Heart right ventricle (tissue), 16 donors: ENCODE measurements around the gene CYBC1. TPM values are rescaled to one million over a fixed set of nuclear protein-coding genes. Genes with fewer than 3 reads are reported as not detected.

ENCODE experiments used
- ATAC-seq, 8 donors: fragments of 200-7000 bp; cut with Tn5 transposase; one replicate each; pipeline ENCODE4 v1.9.1; 2020; ENCODE audit warnings: mild to moderate bottlenecking in 8 of 8, moderate library complexity in 8 of 8, moderate number of reproducible peaks in 1 of 8
- DNase-seq, 2 donors: peaks; one replicate each; pipeline ENCODE4 v3.0.0-alpha.2; 2020
- H3K27ac ChIP-seq, 10 donors: fragments of 200-600 bp; sonication (generic) in 2 of 10; one replicate each; pipeline versions ENCODE4 v1.5.0 to v1.8.0; 2020 to 2022; ENCODE audit warnings: mild to moderate bottlenecking in 3 of 10
- H3K27me3 ChIP-seq, 7 donors: fragments of 200-600 bp; one replicate each; pipeline ENCODE4 v1.8.0; 2021 to 2022; ENCODE audit warnings: mild to moderate bottlenecking in 2 of 7
- H3K36me3 ChIP-seq, 9 donors: fragments of 200-600 bp; sonication (generic) in 1 of 9; one replicate each; pipeline versions ENCODE4 v1.5.0 to v1.8.0; 2020 to 2022; ENCODE audit warnings: mild to moderate bottlenecking in 2 of 9
- H3K4me1 ChIP-seq, 9 donors: fragments of 200-600 bp; sonication (generic) in 1 of 9; one replicate each; pipeline versions ENCODE4 v1.5.0 to v1.8.0; 2020 to 2022; ENCODE audit warnings: mild to moderate bottlenecking in 4 of 9
- H3K4me3 ChIP-seq, 10 donors: fragments of 200-600 bp; sonication (generic) in 2 of 10; one replicate each; pipeline versions ENCODE4 v1.5.0 to v1.8.0; 2020 to 2022; ENCODE audit warnings: mild to moderate bottlenecking in 7 of 10, moderate library complexity in 2 of 10
- H3K9me3 ChIP-seq, 11 donors: fragments of 200-600 bp in 10 of 11; sonication (generic) in 2 of 11; one replicate each; pipeline versions ENCODE4 v1.5.0 to v1.8.0; 2013 to 2022; ENCODE audit warnings: mild to moderate bottlenecking in 2 of 11, control low read depth in 1 of 11, moderate library complexity in 1 of 11
- CTCF ChIP-seq, 9 donors: fragments of 200-600 bp; sonication (generic) in 2 of 9; IDR thresholded peaks; one replicate each; pipeline versions ENCODE4 v1.5.0 to v1.8.0; 2021 to 2022; ENCODE audit warnings: antibody characterized with exemption in 9 of 9, mild to moderate bottlenecking in 5 of 9, moderate library complexity in 1 of 9
- WGBS, 2 donors: extraction: QIAGEN DNeasy Blood & Tissue Kit; methylation state at CpG; one replicate each; pipeline ENCODE4 v1.1.7; 2013; ENCODE audit warnings: inconsistent platforms in 1 of 2; 5-methylcytosine and 5-hydroxymethylcytosine counted together
- intact Hi-C, 10 donors: fragments of 100-400 bp; cut with DNase I; formaldehyde crosslinking; loops; one replicate each; pipeline versions ENCODE4 v1.11.1 to v1.14.2; 2022
- polyA plus RNA-seq, 2 donors: library from polyadenylated mRNA; stranded (reverse); fragments of 200-250 nt; gene quantifications; one replicate each; pipeline ENCODE4 v1.2.3, GENCODE V29; 2013
- total RNA-seq, 10 donors: library from RNA; stranded (reverse); fragmentation: NEBNext Ultra II Directional in 3 of 10; extraction: Animal tissue kit (Norgen Biotek cat#: 25700) in 3 of 10; gene quantifications; one replicate each; pipeline versions ENCODE4 v1.2.1 to v1.2.4, GENCODE V29; 2021 to 2023
- donor health status: Arrhythmogenic right ventricular cardiomyopathy.
- donor health status: ischemic (EF 13 %, LVEDD 7.1; RV severe dilation, severe dysfunction).
- donor health status: healthy with polysubstance abuse.
- donor health status: DM: no; HTN: yes; CAD: no.
- donor health status: DM: no; HTN: no; CAD: no.
- donor health status: ischemic (EF 25% LVEDD 6.9; RV normal size, moderate dysfunction).
- donor health status: ischemic (EF 25% LVEDD 5.7; RV mildly dilated, moderate dysfunction).
- donor health status: healthy.
- donor health status: DM: yes; HTN: yes; CAD: no.
- donor health status: Ischemic cardiomyopathy.
- donor health status: ischemic (EF 35%, LVEDD 5.7; RV mildly dilated, moderate dysfunction).
- donor health status: nonischemic (EF 11% LVEDD 7.7; RV severe dilation, severe dysfunction).
- donor health status: DM: yes; HTN: yes; CAD: no.
- donor health status: PGD.
- donor health status: ischemic (EF 29% LVEDD 5.4; RV normal size, mild dysfunction).
- donor health status: nonischemic (EF 23%, LVEDD 6.1; RV moderate dilation, normal function).

CYBC1 gene
- total and polyA plus RNA-seq, 12 donors: 13.4 to 56.6 (median 21.0) TPM

DNA sequence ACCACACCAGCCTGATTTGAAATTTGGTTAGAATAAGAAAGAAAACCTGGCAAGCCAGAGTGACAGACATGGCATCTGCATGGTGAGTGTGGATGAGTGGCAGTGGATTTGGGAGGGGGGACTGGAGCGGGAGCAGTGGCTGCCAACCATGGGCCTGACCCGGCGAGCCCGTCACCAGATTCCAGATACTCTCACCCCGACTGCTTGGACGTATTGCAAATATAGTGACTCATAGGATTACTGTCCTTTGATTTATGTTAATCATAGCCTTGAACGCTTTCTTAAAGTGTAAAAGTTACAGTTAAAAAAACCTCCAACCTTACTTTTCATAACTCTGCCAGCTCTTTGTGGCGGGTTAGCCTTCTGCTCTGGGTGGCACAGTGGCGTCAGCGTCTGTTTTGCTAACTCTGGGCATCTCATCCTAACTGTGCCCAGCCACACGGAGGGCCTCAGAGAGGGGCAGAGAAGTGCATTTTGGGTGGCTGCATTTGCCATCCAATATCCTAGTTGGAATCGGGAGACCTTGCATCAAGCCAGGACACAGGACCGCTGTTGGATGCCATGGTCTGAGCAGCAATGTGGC lies 42.2 kb upstream of the CYBC1 start:
- DNase-seq (no peak), ATAC-seq (no peak)
- Histone ChIP-seq H3K4me3 (no peak overlapping the region), H3K9me3 (no peaks in the 10 kb centered on the region), H3K27ac (no peak overlapping the region), H3K27me3 (no peaks in the 10 kb centered on the region), H3K36me3 (peaks cover 0 to 18% (median 3%) of the 10 kb centered on the region in 9 donors), H3K4me1 (peaks cover 10 to 42% (median 16%) of the 10 kb centered on the region in 9 donors)
- TF ChIP-seq CTCF (IDR thresholded peaks at IDR 0.05): no peak
- 88 to 94% methylated on average over 13 of the region's 13 CpGs for WGBS, 2 donors
- intact Hi-C loops: loop anchor here in 4 of 10 donors (5.0 to 10.0 kb wide), 4 partner anchors 52 to 138 kb away; partner anchors contain the start of gene TEX19 (in 1 of the 4)

DNA sequence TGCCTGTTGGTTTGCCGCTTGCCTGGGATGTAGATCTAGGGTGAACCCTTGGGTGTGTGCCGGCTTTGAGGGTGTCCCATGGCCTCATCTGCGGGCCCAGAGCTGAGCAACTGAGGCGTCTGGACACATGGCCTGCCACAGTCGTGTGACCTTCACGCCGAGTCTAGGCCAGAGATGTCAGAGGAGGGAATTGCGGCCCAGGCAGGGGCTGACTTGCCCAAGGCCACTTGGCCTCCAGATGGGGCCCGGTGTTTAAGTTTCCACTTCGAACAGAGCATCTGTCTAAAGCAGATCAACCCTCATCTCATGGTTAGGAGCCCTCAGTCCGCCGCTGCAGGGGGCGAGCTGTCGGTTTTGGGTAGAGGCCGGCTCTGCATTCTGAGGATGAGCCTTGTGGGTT lies 41.0 kb upstream of the CYBC1 start:
- intact Hi-C loops: loop anchor here in 4 of 10 donors (5.0 to 10.0 kb wide), 4 partner anchors 53 to 137 kb away; partner anchors contain the start of gene TEX19 (in 1 of the 4)
- no peaks in the 10 kb centered on the region for H3K9me3 ChIP-seq
- ATAC-seq (no peak), DNase-seq (no peak)
- no peak overlapping the region for H3K27ac ChIP-seq
- H3K4me3 ChIP-seq: no peak overlapping the region
- peaks cover 0 to 30% (median 13%) of the 10 kb centered on the region in 9 donors for H3K36me3 ChIP-seq
- no peak for TF ChIP-seq CTCF (IDR thresholded peaks at IDR 0.05)
- peaks cover 6 to 36% (median 13%) of the 10 kb centered on the region in 9 donors for H3K4me1 ChIP-seq
- H3K27me3 ChIP-seq: no peaks in the 10 kb centered on the region
- 92 to 94% methylated on average over 15 of the region's 15 CpGs for WGBS, 2 donors

GRCh38 chr17:82491196-82491530 lies 40.6 kb upstream of the CYBC1 start:
- Histone ChIP-seq H3K27ac (no peak overlapping the region), H3K9me3 (no peaks in the 10 kb centered on the region), H3K27me3 (no peaks in the 10 kb centered on the region), H3K4me1 (peaks cover 4 to 33% (median 10%) of the 10 kb centered on the region in 9 donors), H3K4me3 (no peak overlapping the region), H3K36me3 (peaks cover 0 to 34% (median 16%) of the 10 kb centered on the region in 9 donors)
- DNase-seq: no peak
- ATAC-seq: no peak
- TF ChIP-seq CTCF (IDR thresholded peaks at IDR 0.05): no peak
- WGBS, 2 donors: 92 to 94% methylated on average over 10 of the region's 10 CpGs
- intact Hi-C loops: loop anchor here in 4 of 10 donors (5.0 to 10.0 kb wide), 4 partner anchors 54 to 136 kb away; partner anchors contain the start of gene TEX19 (in 1 of the 4)

DNA sequence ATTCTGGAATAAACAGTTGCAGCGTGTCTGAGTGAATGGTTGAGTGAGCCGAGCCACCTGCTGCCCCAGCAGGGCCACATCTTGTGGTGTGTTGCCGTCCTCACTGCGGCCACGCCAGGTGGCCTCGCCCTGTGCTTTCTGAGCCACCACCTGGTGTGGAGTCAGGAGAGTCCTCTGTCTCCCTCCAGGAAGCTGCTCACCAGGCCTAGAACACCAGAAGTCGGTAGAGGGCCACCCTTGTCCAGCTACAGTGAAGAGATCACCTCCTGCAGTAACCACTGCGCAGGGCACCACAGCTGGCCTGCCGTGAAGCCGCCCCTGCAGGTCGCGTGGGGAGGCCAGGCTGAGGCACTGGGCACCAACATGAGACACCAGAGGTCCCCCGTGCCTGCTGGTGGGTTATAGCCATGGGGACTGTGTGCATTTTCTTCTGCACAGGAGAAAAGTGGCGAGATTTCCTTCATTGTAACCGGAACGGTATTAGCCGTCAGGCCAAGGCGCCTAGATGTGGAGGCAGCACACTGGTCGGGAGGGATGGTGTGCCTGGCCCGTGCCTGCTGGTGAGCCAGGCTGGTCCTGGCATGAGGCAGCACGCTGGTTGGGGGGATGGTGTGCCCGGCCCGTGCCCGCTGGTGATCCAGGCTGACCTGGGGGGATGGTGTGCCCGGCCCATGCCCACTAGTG lies 40.1 kb upstream of the CYBC1 start:
- DNase-seq: no peak
- H3K4me1 ChIP-seq: peaks cover 4 to 29% (median 10%) of the 10 kb centered on the region in 9 donors

More for the DNA sequence above, 40.1 kb upstream of the CYBC1 start:
- intact Hi-C loops: loop anchor here in 4 of 10 donors (5.0 to 10.0 kb wide), 4 partner anchors 54 to 136 kb away; partner anchors contain the start of gene TEX19 (in 1 of the 4)
- TF ChIP-seq CTCF (IDR thresholded peaks at IDR 0.05): no peak
- H3K9me3 ChIP-seq: no peaks in the 10 kb centered on the region
- peaks cover 0 to 39% (median 22%) of the 10 kb centered on the region in 9 donors for H3K36me3 ChIP-seq
- 91 to 94% methylated on average over 25 of the region's 25 CpGs for WGBS, 2 donors
- no peak for ATAC-seq
- H3K4me3 ChIP-seq: no peak overlapping the region
- no peaks in the 10 kb centered on the region for H3K27me3 ChIP-seq
- H3K27ac ChIP-seq: no peak overlapping the region
